ACC112 (cell line): Measurements from ENCODE around the gene PARM1.
"Not testable (repeated sequence)": the region's sequence is repeated elsewhere in the genome, so short reads cannot be mapped to it uniquely, and the experiment has no call there.

Experiments
- H2AFZ ChIP-seq: fragments of 200-600 bp; sonication (generic); one replicate; pipeline ENCODE4 v1.6.0; 2017; ENCODE audit warnings: antibody characterized with exemption, low read length; ENCODE audit not compliant: unreplicated experiment
- H3K27ac ChIP-seq: fragments of 200-600 bp; sonication (generic); 2 replicates; pipeline ENCODE4 v1.5.1; 2014; ENCODE audit warnings: low read depth, mild to moderate bottlenecking, antibody characterized with exemption, low read length, moderate library complexity
- H3K27me3 ChIP-seq: fragments of 200-600 bp; sonication (generic); 2 replicates; pipeline ENCODE4 v1.6.1; 2014; ENCODE audit warnings: mild to moderate bottlenecking, antibody characterized with exemption, low read length, moderate library complexity, mixed read lengths; ENCODE audit not compliant: insufficient read depth
- H3K36me3 ChIP-seq: fragments of 200-600 bp; sonication (generic); 2 replicates; pipeline ENCODE4 v1.6.1; 2016; ENCODE audit warnings: mild to moderate bottlenecking, antibody characterized with exemption, low read length, moderate library complexity, mixed read lengths; ENCODE audit not compliant: insufficient read depth
- H3K4me1 ChIP-seq: fragments of 200-600 bp; sonication (generic); one replicate; pipeline ENCODE4 v1.6.1; 2016; ENCODE audit warnings: low read length, mixed read lengths; ENCODE audit not compliant: insufficient read depth, unreplicated experiment, control insufficient read depth
- H3K4me3 ChIP-seq: fragments of 200-600 bp; sonication (generic); 2 replicates; pipeline ENCODE4 v1.5.1; 2014; ENCODE audit warnings: mild to moderate bottlenecking, low read depth, low read length
- H3K79me2 ChIP-seq: fragments of 200-600 bp; sonication (generic); one replicate; pipeline ENCODE4 v1.6.0; 2016; ENCODE audit warnings: low read length; ENCODE audit not compliant: control insufficient read depth, unreplicated experiment, insufficient read depth

Gene PARM1

DNA sequence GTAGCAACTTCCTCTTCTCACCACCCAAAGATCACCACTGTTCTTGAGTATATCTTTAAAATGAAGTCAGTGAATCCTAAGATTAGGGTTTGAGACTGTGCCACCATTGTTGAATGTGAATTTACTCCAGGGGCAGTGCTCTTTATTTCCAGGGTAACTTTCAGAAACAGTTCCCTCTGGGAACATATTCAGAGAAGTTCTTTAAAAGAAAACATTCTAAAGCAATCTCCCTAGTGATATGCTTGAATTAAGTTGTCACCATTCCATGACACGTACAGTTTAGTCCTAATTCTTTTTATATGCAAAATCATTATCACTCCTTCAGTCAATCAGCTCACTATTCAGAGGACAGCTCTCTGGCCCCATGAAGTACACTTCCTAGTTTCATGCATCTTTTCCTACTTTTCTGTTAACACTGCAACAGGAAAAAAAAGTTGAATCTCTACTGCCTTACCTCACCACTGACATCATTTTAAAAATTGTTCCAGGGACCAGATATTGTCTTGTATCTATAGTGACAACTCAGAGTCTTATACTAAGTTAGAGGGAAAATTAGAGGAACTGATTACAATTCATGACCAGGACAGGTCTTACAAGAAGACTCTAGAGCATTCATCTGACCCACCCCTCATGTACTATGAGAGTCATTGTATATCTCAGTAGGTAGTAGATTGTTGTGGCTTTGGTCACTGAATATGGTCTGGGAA lies 49.8 kb downstream of the PARM1 start:
- no peak overlapping the region for H3K4me3 ChIP-seq
- H3K27ac ChIP-seq, result no peak overlapping the region
- no peaks in the 10 kb centered on the region for H3K36me3 ChIP-seq
- H3K27me3 ChIP-seq, result peaks cover 1% of the 10 kb centered on the region; the same call in 1 of the 2 replicates
- H3K4me1 ChIP-seq, result no peaks in the 10 kb centered on the region
- no peak overlapping the region for H2AFZ ChIP-seq
- no peaks in the 10 kb centered on the region for H3K79me2 ChIP-seq

GRCh38 chr4:74983253-74983635 lies 50.3 kb downstream of the PARM1 start:
- no peaks in the 10 kb centered on the region for H3K79me2 ChIP-seq
- H3K4me3 ChIP-seq, result no peak overlapping the region
- H3K27me3 ChIP-seq, result peaks cover 7% of the 10 kb centered on the region; the same call in 1 of the 2 replicates
- H3K4me1 ChIP-seq, result no peaks in the 10 kb centered on the region
- H3K27ac ChIP-seq, result no peak overlapping the region
- H3K36me3 ChIP-seq, result no peaks in the 10 kb centered on the region
- H2AFZ ChIP-seq, result no peak overlapping the region

GRCh38 chr4:74990276-74990875 lies 57.5 kb downstream of the PARM1 start:
- no peaks in the 10 kb centered on the region for H3K79me2 ChIP-seq
- peaks cover 8% of the 10 kb centered on the region; the same call in 1 of the 2 replicates for H3K27me3 ChIP-seq

DNA sequence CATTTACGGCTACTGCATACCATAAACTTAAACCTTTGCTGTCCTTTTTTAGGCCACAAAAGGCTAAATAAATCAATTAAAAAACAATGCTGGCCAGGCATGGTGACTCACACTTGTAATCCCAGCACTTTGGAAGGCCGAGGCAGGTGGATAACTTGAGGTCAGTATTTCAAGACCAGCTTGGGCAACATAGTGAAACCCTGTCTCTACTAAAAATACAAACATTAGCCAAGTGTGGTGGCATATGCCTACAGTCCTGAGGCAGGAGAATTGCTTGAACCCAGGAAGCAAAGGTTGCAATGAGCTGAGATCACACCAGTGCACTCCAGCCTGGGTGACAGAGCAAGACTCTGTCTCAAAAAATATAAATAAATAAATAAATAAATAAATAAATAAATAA lies 61.5 kb downstream of the PARM1 start:
- not testable (repeated sequence) for H3K4me1 ChIP-seq, H2AFZ ChIP-seq, H3K36me3 ChIP-seq, H3K79me2 ChIP-seq, H3K27ac ChIP-seq, H3K4me3 ChIP-seq, H3K27me3 ChIP-seq

More at GRCh38 chr4:74990276-74990875, 57.5 kb downstream of the PARM1 start:
- Histone ChIP-seq H2AFZ (no peak overlapping the region), H3K4me3 (no peak overlapping the region), H3K27ac (no peak overlapping the region), H3K36me3 (no peaks in the 10 kb centered on the region), H3K4me1 (no peaks in the 10 kb centered on the region)

GRCh38 chr4:74996996-74997395 lies 64.1 kb downstream of the PARM1 start:
- Histone ChIP-seq H3K36me3 (no peaks in the 10 kb centered on the region), H3K27me3 (peaks cover 8% of the 10 kb centered on the region; the same call in 1 of the 2 replicates), H2AFZ (no peak overlapping the region), H3K4me3 (no peak overlapping the region), H3K79me2 (no peaks in the 10 kb centered on the region), H3K27ac (no peak overlapping the region), H3K4me1 (no peaks in the 10 kb centered on the region)

DNA sequence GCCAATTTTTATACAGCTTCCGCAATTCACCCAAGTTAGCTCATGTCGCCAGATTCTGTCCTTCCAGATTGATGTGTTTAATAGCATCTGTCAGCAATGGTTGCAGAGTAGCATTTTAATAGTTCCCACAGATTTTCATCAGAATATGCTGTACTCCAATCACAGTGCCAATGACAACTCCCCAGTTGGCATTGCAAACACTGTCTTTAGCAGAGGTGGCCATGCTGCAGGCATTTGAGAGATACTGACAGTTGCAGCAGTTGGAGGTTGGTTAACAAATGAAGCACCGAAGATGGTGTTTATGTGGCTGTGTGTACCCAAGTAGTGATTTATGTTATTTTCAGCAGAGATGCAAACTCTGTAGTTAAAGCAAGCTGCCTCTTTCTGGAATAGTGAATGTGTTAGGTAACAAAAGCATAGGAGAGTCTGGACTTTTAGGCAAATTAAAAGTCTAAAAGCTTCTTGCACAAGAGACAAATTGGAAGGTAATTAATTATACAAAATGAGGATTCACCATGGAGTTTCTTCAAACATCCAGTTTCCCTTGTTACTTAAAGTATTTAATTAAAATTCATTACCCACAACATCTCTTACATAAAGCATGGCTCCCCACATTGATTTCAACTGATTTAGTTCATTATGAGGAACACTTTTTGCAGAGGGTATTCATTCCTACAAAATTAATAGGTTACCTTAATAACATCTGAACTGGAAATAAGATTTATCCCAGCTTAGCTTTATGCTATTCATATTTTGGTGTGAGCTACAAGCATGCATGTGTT lies 65.2 kb downstream of the PARM1 start:
- Histone ChIP-seq H3K27me3 (peaks cover 8% of the 10 kb centered on the region; the same call in 1 of the 2 replicates), H3K79me2 (no peaks in the 10 kb centered on the region), H3K27ac (no peak overlapping the region), H3K4me1 (no peaks in the 10 kb centered on the region), H2AFZ (no peak overlapping the region), H3K4me3 (no peak overlapping the region), H3K36me3 (no peaks in the 10 kb centered on the region)

DNA sequence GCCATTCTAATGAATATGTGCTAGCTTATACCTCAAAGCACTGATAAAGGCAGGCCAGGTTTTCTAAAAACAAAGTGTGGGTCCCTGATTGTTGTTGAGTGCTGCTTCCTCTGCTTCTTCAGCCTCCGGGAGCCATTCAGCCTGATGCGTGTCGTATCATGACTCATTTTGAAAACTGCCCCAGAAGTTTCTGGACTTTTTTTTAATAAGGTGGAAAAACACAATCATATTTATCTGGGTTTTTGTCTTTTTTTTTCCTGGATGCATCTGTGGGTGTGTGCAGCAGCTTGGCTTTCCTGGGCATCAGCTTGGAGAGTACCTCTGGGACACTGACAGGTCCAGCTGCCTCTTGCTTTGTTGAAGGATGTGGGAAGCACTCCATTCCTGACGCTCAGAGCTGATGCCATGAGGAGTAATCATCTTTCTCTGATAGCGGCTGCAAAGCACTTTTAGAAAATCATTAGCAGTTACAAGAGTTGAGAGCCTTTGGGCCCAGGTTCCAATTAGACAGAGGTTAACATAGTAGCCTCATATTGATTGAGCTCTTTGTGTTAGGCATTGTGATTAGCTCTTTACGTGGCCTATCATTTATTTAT lies 66.9 kb downstream of the PARM1 start:
- H3K79me2 ChIP-seq, result no peaks in the 10 kb centered on the region
- no peak overlapping the region for H2AFZ ChIP-seq
- no peak overlapping the region for H3K4me3 ChIP-seq
- H3K36me3 ChIP-seq, result no peaks in the 10 kb centered on the region
- H3K27me3 ChIP-seq, result peaks cover 8% of the 10 kb centered on the region; the same call in 1 of the 2 replicates
- H3K4me1 ChIP-seq, result no peaks in the 10 kb centered on the region
- H3K27ac ChIP-seq, result no peak overlapping the region

GRCh38 chr4:75001871-75002270 lies 69.0 kb downstream of the PARM1 start:
- H3K27me3 ChIP-seq, result peaks cover 8% of the 10 kb centered on the region; the same call in 1 of the 2 replicates

GRCh38 chr4:75002381-75002780 lies 69.5 kb downstream of the PARM1 start:
- no peaks in the 10 kb centered on the region for H3K79me2 ChIP-seq
- H3K27ac ChIP-seq, result no peak overlapping the region
- H2AFZ ChIP-seq, result no peak overlapping the region
- peaks cover 7% of the 10 kb centered on the region; the same call in 1 of the 2 replicates for H3K27me3 ChIP-seq
- H3K4me1 ChIP-seq, result no peaks in the 10 kb centered on the region
- H3K36me3 ChIP-seq, result no peaks in the 10 kb centered on the region
- no peak overlapping the region for H3K4me3 ChIP-seq

More at GRCh38 chr4:75001871-75002270, 69.0 kb downstream of the PARM1 start:
- Histone ChIP-seq H3K4me3 (no peak overlapping the region), H2AFZ (no peak overlapping the region), H3K36me3 (no peaks in the 10 kb centered on the region), H3K79me2 (no peaks in the 10 kb centered on the region), H3K27ac (no peak overlapping the region), H3K4me1 (no peaks in the 10 kb centered on the region)

- H3K36me3 ChIP-seq, result no peaks in the 10 kb centered on the region
- no peak overlapping the region for H3K27ac ChIP-seq
- H2AFZ ChIP-seq, result no peak overlapping the region
- H3K27me3 ChIP-seq, result no peaks in the 10 kb centered on the region
- no peak overlapping the region for H3K4me3 ChIP-seq
- H3K79me2 ChIP-seq, result no peaks in the 10 kb centered on the region
- no peaks in the 10 kb centered on the region for H3K4me1 ChIP-seq
Observed at GRCh38 chr4:75003979-75004378, 71.1 kb downstream of the PARM1 start.
